NB4 (cell line): Measurements from ENCODE around the gene RHBDD2.

Experiments
- CTCF ChIP-seq: IDR thresholded peaks from one replicate; pipeline ENCODE4 v1.5.1; 2012; ENCODE audit warnings: low read depth, low read length
- MYC ChIP-seq: IDR thresholded peaks from 2 replicates; pipeline ENCODE4 v1.6.1; 2011; ENCODE audit warnings: low read depth, low read length

- no peak for TF ChIP-seq CTCF
- TF ChIP-seq MYC: no peak
These were observed 42.0 kb upstream of the RHBDD2 start for GRCh38 chr7:75836798-75837197.
